Activated CD8-positive, alpha-beta memory T cell treated with anti-CD3 and anti-CD28 coated beads, Interleukin-2, amount 50 U/mL, for 48 hours (primary cell): Measurements from ENCODE around the gene GYG1.
"Not testable (repeated sequence)": the region's sequence is repeated elsewhere in the genome, so short reads cannot be mapped to it uniquely, and the experiment has no call there.

ENCODE experiments used
- DNase-seq: peaks from one replicate; pipeline ENCODE4 v3.0.0-alpha.2; 2020

GYG1 gene

GRCh38 chr3:148991219-148992026 is at the start of gene GYG1:
Gene GYG1, plus strand, starts transcription at chr3:148991540. Its CDS starts 101 bp downstream, at chr3:148991641.
- DNase-seq, result peak; percentile 85

DNA sequence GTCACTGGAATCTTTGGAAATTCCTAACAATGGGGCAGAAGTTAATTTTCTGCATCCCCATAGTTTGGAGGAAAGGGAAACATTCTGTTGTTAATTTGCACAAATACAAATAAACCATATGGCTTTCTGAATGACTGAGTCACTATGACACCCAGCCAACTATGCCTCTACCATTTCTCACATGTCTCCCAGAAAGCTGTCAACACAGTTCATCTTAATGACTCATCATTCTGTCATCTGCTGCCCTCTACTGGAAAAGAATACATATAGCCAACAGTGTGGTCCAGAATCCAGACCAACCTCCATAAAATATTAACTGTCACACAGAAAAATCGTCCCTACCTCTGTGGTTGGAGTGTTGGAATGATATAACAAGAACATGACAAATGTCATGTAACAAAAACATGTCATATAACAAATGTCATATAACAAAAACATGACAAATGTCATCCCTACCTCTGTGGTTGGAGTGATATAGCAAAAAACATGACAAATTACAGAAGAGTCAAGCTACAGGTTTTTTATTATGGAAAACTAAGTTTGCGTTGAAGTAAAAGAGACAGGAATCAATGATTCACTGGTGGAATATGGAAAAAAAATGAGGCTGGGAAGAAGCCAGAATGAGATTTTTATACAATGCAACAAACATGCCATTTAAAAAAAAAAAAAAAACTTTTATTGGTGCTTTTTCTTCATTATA is 47.7 kb upstream of the GYG1 start:
- DNase-seq, result no peak

DNA sequence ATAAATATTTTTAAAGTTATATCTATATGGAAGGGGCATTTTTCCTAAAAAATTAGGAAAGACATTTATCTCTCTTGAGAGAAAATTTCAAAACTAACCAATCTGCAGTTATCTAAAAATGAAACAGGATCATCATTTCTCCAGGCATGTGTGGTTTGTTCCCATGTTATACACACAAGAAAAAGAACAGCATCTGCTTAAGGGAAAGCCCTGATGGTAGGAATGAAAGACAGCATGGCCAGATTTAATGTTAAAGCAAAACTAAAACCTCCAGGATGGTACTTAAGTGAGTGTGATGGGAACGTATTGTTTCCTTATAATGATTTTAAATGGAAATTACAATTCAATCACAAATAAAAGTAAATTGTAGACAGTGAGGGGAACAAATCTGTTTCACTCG is 46.2 kb upstream of the GYG1 start:
- DNase-seq, result no peak

DNA sequence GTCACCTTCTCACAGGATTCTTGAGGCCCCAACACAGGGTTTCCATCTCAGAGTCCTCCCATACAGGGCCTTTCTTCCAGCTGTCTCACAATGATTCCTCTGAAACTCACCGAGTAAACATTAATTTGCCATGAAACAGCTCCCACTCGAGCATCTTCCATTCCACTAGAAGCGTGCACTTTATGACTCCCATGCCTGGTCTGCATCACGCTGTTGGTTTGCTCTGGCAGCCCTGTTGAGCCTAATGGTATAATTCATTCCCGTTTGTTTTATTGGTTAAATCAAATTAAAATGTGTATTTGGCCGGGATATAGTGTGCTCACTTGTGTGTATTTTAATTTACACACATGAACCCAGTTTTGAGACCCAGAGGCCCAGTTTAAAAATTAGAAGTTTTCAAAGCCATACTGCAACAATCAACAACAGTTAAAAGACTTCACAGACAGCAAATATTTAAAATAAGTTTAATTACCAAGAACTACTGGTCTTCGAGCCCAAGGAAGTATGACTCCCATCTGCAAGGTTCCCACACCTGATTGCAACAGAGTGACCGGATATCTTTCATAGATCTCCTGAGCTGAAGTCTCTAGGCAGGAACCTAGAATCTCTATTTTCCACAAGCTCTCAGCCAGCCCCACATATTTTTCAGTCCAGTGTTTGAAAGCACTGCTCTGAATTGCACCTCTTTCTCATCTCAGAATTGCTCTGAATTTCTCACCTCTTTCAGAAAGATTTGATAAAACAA is 42.3 kb upstream of the GYG1 start:
- DNase-seq, result no peak

DNA sequence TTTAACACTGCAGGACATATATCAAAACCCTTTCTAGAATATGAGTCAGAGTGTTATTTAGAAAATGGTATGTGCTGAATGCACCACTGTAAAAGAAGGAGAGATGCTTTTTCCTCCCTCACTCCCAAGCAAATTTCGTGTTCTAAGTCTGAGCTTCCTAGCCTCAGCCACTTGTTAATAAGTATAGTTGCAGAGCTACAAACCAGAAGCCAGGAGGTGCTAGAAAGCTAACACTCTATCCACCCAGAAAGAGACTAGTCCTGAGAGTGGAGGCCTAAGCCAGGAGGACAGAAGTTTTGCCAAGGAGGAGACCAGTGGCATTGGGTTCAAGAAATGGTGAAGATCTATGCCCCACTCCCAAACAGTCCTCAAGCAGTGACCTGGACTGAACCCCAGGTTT is 40.5 kb upstream of the GYG1 start:
- no peak for DNase-seq

DNA sequence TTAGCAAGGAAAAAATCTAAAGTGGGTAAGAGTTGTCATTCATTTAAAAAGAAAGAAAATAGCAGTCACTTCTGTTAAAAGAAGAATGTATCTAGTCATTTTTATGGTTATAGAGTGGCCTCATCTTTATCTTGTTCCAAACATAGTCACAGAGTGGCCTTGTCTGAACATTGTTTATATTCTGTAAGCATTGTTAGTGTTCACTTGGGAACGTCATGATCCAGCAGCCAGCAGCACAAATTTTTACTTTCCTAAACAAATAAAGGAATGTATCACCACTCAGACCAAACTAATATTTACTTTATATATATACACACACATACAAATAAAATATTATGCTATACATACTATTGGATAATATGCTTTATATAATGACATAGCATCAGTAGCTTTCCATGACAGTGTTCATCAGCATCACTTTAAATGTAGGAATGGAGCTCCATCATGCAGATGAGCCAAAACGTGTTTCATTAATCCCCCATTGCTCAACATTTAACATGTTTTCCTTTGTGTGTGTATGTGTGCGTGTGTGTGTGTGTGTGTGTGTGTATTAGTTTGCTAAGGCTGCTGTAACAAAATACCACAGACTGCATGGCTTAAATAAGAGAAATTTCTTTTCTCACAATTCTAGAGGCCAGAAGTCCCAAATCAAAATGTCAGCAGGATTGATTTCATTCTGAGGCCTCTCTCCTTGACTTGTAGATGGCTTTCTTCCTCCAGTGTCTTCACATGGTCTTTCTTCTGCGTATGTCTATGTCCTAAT is 39.6 kb upstream of the GYG1 start:
- no peak for DNase-seq

DNA sequence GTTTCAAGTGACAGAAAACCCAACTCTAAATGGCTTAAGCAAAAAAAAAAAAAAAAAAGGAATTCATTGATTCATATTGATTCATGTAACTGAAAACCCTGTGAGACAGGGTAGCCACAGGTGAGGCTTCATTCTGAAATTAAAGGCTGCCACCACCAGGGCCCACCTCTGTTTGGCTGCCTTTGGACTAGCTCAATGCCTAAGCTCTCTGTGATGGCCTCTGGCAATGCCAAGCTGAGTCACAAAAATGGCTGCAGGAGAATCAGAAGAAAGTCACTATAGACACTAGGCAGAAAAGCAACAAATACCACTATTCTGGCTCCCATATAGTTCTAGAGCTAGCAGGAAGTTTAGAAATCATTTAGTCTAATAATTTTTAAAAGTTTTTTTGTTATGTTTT is 38.2 kb upstream of the GYG1 start:
- no peak for DNase-seq

- no peak for DNase-seq
Observed at GRCh38 chr3:148954981-148955380, 36.4 kb upstream of the GYG1 start.

- no peak for DNase-seq
Observed at GRCh38 chr3:148955544-148956346, 35.6 kb upstream of the GYG1 start.

DNA sequence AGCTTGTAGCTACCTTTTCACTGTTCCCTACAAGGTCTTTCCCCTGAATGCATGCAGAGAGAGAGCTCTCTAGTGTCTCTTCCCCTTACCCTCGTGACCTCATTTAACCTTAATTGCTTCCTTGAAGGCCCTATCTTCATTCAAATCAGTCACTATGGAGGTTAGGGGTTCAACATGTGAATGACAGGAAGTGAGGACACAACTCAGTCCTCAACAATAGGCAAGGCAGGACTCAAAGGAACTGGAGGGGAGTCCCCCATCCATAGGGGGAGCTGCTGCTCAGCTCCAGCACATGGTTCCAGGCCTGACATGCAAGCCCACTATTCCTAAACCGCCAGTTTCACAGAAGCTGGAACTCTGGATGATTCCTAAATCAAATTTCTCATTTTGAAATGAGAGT is 33.8 kb upstream of the GYG1 start:
- no peak for DNase-seq

DNA sequence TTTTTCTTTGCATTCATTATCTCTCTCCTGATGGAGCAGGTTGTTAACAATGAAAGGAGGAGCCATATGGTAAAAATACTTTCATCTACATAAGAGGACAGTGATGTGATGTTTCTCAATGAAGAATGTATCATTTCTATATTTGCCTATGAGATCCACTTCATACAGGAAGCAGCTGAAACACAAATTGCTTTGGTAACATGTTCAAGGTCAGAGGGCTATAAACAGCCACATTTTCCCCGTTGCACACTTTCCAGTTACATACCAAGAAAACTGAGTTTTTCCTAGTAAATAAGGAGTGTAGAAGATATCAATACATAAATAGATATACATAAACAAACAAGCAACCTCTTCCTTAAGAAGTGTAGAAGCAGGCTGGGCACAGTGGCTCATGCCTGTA is 32.6 kb upstream of the GYG1 start:
- DNase-seq, result no peak

DNA sequence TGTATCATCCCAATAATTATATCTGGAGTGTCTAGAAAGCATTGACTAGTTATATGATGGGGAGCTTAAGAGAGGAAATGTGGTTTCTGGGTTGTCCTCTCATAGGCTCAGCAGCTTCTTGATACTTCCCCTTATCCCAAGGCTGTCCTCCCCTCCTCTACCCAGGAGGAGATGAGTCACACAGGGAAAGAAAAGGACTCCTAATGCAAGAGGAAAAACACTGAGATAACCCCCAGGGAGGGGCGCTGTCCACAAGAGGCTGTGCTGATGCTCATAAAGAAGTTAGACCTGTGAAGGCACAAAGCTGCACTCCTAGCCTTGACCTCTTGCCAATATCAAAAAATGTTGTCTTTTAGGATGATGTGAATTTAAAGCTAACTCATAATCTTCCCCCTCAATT is 28.8 kb upstream of the GYG1 start:
- DNase-seq, result no peak

GRCh38 chr3:148964809-148965208 is 26.5 kb upstream of the GYG1 start:
- DNase-seq, result no peak

- DNase-seq, result no peak
Observed at GRCh38 chr3:148968321-148968720, 23.0 kb upstream of the GYG1 start.

DNA sequence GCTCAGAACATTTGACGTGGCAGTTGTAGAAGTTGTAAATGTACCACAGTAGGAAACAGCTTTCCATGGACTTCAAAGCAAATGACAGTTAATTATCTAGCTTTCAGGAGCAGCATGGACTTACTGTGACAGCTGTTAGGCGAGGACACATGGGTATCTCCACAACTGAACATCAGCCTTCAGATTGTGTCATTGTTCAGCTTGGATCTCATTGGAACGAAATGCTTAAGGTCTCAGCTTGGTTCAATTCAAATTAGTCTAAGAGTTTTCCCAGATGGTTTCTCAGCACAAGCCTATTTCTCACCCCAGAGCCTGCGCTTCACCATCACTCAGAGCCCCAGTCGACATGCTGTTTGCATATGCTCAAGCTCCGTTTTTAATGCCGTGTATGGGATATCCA is 21.1 kb upstream of the GYG1 start:
- no peak for DNase-seq

GRCh38 chr3:148971401-148972163 is 19.8 kb upstream of the GYG1 start:
- no peak for DNase-seq

DNA sequence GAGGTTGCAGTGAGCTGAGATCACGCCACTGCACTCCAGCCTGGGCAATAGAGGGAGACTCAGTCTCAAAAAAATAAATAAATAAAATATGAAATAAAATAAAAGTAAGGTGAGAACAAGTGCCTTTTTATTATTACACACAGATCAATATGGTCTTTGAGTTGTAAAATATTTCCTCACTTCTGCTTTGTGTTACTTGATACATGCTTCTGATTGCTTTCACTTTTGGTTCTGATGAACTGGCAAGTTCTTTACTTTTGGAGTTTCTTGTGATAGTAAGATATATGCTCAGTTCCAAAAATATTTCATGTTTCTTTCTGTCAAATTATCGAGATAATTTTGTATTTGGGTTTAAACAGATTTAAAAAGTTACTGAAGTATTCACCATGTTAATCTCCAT is 16.6 kb upstream of the GYG1 start:
- DNase-seq, result no peak

- DNase-seq, result no peak
Observed at GRCh38 chr3:148975248-148975647, 16.1 kb upstream of the GYG1 start.

- DNase-seq, result no peak
Observed at GRCh38 chr3:148975696-148976095, 15.6 kb upstream of the GYG1 start.

GRCh38 chr3:148981273-148981672 is 10.1 kb upstream of the GYG1 start:
- DNase-seq, result no peak

GRCh38 chr3:148987551-148987950 is 3.8 kb upstream of the GYG1 start:
- DNase-seq, result not testable (repeated sequence)
